HL-60/S4 treated with retinoic acid at 250 ng/mL for 4 days and 3 days (cell line): ENCODE data around the gene HOXC4.

ENCODE experiments used
- in situ Hi-C: fragments of 300-500 bp; cut with MboI; formaldehyde crosslinking; loops from 2 replicates; pipeline ENCODE4 v1.7.0; 2022; ENCODE audit warnings: low sequenced_read_pairs

The HOXC4 gene

DNA sequence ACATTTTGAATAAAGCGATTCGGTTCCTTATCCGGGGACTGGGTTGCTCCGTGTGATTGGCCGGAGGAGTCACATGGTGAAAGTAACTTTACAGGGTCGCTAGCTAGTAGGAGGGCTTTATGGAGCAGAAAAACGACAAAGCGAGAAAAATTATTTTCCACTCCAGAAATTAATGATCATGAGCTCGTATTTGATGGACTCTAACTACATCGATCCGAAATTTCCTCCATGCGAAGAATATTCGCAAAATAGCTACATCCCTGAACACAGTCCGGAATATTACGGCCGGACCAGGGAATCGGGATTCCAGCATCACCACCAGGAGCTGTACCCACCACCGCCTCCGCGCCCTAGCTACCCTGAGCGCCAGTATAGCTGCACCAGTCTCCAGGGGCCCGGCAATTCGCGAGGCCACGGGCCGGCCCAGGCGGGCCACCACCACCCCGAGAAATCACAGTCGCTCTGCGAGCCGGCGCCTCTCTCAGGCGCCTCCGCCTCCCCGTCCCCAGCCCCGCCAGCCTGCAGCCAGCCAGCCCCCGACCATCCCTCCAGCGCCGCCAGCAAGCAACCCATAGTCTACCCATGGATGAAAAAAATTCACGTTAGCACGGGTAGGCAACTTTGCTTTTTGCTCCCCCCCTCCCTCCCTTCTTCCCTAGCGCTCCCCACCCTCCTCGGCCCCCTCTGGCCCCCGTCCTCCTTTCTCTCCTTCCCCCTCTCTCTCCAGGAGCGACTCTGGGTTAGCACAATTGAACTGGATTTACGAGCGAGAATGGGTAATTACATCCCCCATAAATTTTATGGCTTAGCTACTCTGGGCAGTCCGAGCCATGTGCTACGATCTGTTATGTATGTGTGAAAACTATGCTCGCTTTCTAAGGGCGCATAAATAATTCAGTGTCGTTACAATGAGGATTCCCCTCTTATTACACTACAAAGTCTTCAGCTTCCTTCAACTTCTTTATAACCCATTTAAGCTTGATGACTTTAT is at the start of gene HOXC4:
TSS of gene HOXC4 (plus strand) at position 85 of the 991 bp plus-strand sequence. CDS start at position 173, 88 bp downstream.
- in situ Hi-C loops: no loop called here

DNA sequence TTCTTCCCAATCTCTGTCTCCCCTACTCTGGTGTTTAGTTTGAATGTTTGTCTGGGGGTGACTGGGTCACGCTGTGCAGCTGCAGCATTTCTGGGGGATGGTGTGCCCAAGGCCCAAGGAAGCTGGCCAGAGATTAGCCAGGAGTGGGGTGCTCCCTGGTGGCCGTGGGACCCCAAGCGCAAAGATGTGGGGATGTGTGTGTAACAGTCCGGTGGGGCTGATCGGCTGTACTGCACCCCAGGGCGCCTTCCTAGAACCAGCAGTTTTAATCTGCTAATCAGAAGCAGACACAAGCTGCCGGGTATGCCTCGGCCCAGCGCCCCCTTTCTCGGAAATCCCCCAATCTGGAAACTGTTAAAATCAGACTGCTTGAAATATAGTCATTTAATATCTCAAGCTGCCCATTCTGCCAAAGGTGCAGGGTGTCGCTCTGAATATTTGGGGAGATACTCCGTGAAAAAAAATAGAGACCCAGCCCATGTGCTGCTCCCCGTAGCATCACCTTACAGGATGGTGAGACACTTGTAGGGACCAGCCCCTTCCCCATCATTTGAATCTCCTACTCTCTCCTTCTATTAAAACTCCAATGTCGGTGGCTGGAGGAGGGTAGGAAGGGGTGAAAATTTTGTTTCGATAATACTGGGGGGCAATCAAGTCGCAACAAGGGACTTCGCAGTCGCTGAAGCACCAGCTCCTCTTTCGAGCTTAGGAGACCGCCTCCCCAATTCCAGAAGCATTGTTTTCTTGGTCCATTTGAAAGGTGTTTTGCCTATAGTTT is 49.4 kb upstream of the HOXC4 start:
- in situ Hi-C loops: no loop called here

DNA sequence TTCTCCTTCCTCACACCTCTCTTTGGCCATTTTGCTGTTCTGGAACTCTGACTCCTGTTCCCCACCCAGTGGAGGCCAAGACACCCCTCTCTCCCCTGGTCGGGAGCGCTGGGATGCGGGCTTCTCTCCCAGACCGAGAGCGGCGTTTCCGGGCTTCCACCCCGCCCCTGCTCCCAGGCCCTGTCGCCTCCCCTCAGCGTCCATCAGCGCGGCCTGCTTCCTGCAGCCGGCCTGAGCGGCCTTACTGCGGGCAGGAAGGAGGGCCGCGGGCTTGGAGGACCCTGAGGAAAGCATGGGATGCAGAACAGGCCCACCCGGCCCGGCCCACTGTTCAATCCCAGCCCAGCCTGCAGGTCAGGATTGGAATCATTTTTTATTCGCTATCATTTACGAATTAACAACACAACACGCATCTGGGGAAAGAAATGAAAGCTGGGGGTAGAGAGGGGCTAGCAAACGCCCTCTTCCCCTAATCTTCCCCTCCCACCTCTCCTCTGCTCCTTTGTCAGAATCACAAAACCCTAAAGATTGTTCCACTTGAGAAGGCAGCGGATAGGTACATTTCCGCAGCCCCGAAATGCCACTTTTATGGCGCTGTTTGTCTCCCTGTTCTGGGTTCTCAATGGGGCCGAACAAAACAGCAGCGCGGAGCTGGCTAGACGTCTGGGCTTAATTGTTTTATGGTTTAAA is 48.6 kb upstream of the HOXC4 start:
- in situ Hi-C loops: no loop called here

- in situ Hi-C loops: no loop called here
These were observed 48.1 kb upstream of the HOXC4 start for GRCh38 chr12:54005531-54005852.

GRCh38 chr12:54005853-54006558 is 47.6 kb upstream of the HOXC4 start:
- in situ Hi-C loops: no loop called here

DNA sequence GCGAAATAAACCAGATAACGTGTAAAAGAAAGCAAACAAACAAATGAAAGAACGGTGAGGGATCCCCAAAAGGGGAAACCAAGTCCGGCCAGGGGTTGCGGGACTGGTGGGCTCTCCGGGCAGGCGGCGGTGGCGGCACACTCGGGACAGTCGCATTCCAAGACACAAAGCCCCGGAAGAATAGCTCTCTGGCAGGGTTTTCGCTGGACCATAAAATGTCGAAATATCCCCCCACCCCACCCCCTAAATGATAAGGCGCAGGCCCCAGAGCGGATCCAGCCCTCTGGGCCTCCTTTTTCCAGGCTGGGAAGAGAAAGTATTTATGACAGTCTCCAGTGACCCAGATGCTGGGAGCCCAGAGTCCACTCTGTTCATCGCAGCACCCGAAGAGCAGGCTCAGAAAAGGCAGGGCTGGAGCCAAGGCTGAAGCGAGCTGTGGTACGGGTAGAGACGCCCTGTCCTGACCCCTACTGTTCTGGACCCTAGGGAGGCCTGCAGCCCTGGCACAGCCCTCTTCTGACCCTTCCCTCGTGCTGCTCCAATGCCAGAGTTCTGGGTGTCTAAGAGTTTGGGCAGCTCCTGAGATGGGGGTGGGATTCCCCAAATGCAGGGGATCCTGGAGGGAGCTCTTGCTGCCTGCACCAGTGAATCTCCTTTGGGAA is 46.9 kb upstream of the HOXC4 start:
- in situ Hi-C loops: no loop called here

DNA sequence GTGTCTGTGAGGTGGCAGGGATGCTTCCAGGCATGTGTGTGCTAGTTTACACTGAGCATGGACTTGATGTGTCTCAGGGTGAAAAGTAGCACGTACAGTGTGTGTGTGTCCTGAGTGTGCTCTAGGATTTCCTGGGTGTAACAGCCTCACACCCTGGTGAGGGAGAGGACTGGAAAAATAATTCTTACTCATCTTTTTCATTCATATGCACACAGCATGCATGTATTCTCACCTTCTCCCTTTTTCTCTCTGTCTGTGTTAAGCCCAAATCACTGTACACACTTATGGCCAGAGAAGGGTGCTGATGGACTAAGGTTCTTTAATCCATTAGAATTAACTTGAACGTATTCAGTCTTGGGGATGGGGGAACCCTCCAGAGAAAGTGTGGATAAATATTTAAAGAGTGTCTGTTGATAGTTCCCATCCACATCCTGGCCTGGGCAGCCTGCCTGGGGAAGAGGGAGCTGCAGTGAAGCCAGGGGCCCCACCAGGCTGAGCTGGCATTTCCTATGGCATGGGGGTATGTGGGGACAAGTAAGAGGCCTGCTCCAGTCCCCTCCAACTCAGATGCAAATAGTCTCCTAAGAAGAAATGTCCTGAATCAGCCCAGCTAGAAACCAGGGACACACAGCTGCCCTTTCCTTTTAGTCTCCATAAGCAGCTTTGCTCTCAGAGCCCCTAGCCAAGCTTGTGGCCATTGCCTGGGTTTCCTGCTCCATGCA is 45.9 kb upstream of the HOXC4 start:
- in situ Hi-C loops: no loop called here

GRCh38 chr12:54008260-54008552 is 45.4 kb upstream of the HOXC4 start:
- in situ Hi-C loops: no loop called here

- in situ Hi-C loops: no loop called here
These were observed 44.2 kb upstream of the HOXC4 start for GRCh38 chr12:54009171-54010052.

- in situ Hi-C loops: no loop called here
These were observed 43.3 kb upstream of the HOXC4 start for GRCh38 chr12:54010053-54010971.

- in situ Hi-C loops: no loop called here
These were observed 42.5 kb upstream of the HOXC4 start for GRCh38 chr12:54010972-54011664.

DNA sequence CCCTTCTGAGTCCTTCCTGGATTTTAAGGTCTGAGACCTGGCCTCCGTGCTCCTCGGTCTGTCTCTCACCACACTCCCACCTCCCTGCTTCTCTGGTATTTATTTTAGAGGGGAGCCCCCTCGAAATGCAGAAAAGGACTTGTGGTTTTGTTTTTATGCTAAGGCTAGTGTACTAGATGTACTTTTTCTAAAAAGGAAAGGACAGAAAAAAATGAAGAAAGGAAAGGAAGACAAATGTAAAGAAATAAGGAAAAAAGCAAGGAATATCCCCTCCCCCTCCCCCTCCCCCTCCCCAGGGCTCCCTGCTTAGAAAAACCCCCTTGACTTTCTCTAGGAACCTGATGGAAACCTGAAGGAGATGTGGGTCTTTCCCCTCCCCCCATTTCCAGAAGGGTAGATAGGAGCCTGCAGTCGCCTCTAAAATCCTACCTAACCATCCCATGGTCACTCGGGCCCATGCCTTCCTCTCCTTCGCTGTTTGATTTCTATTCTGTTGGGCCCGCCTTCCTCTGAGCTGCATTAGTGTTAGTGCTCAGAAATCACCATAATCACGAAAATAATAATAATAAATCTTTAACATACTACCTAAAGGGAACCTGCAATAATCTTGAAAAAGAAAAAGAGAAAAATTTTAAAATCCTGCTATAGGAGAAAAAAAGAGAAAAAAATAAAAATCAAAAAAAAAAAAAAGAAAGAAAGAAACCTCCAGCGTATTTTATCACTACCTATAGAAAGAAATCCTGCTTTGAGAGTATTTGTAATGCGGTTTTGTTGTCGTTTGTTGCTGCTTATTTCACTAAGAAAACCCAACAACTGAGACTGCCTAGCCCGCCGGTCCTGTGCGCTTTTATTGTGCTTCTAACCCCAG is 41.7 kb upstream of the HOXC4 start:
- in situ Hi-C loops: no loop called here

DNA sequence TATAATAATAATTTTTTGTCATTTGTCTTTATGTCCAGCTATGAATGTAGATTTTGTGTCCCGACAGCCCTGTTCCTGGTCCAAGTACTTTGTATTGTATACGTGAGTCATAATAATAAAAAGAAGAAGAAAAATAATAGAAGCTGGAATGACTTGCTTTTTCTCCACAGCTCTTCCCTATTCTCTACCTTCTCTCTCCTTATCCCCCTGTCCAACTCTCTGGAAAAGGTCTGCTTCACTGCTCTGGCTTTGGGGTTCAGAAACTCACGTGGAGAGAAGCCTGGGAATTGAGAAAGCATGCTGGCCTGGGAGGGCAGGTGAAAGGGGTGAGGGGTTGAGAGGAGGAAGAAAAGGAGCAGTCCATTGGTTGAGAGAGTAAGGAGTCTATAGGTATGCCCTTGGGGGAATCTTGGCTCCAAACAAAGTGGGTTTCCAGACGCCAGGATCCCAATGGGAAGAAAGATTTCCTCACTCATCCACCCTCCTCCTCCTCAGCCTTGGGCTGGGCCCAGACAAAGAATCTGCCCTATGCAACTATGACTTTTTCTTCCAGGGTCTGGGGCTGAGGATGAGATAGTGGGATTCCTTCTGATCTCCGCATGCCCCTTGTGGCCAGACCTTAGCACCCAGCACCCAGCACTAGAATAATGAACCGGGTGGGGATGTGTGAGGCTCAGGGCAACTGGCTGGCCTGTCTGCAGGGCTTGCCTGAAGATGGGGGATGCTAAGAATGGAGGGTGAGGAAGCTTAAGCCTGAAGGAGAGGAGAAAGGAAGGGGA is 40.8 kb upstream of the HOXC4 start:
- in situ Hi-C loops: no loop called here

- in situ Hi-C loops: no loop called here
These were observed 39.1 kb upstream of the HOXC4 start for GRCh38 chr12:54014377-54015017.
